Fibroblast of the conjunctiva (primary cell): ENCODE results near the gene TM4SF4.
A peak's percentile ranks its signal among the peaks of the same experiment; 100 is the strongest.

Experiments
- DNase-seq: peaks from one replicate; pipeline ENCODE4 v3.0.0-alpha.2; 2010; ENCODE audit warnings: low read depth

The TM4SF4 gene

DNA sequence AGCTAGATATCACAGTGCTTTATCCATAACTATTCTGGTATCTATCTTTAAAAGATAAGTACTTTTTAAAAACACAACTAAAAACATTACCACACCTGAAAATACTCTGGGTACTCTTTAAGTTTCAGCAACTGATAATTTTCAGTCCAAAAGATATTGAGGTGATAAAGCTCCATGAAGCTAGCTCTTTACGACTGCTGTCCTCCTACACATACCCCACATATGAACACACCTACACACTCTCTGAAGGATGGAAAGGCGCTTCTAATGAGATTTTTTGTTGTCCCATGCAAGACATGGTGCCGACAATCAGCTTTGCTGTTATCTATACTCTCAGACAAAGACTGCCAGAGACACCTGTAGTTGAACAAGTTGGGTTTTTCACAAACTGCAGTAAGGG, 19.1 kb upstream of the TM4SF4 start:
- DNase-seq = no peak

DNA sequence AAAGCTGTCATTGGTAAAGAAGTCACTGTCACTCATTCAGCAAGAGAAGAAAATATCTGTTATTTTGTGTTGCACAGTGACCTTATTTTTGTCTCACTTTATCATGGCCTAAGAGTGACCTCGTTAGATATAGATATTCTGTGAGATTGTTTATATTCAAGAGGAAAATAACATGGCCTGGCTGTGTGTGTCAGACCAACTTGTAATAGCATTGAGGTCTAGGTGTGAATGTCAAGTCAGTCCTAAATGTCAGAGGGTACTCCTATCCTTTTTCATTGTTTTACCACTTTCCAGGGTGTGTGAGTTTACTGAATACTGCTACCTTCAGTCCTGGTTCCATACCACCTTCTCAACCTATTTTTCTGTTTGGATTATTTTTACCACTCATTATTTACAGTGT, 18.5 kb upstream of the TM4SF4 start:
- DNase-seq = no peak

DNA sequence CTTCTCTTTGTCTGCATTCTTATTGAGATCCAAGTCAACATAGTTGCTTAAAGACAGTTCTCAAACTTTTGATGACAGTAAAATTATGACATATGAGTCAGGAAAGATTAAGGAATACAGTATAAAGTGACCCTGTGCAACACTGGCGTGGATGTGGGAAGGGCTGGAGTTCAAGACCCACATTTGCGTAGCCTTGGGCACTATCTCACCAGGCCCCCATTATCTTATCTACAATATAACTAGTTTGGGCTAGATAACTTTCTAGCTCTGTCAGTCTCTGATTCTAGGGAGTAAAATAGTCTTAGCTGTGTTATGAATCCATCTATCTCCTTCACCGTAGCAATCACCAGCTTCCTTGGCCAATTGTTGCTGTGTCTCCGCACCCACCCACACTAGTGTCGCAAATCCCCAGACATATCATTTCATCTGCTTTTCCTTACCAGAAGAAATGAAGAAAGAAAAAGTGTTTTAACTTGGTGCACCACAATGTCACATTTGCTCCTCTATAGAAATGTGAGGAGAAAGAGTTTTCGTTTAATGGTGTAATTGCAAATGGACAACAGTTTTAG, 14.9 kb upstream of the TM4SF4 start:
- no peak for DNase-seq

DNA sequence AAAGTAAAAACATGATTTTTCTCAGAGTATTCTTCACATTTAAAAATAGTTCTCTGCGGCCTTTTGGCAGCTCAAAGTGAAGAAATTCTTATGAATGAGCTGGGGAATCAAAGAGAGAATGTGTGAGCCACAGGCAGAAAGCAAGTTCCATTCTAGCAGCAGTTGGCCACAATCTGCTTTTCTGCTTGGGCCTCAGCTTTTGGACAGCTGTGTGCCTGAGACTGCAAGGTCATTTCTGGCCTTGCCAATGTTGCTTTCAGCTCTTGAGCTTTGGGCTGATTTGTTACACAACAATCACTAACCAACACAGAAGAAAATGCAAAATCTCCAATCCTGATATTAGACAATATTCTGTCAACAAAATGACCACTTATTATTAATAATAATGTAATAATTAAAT, 14.4 kb upstream of the TM4SF4 start:
- no peak for DNase-seq

DNA sequence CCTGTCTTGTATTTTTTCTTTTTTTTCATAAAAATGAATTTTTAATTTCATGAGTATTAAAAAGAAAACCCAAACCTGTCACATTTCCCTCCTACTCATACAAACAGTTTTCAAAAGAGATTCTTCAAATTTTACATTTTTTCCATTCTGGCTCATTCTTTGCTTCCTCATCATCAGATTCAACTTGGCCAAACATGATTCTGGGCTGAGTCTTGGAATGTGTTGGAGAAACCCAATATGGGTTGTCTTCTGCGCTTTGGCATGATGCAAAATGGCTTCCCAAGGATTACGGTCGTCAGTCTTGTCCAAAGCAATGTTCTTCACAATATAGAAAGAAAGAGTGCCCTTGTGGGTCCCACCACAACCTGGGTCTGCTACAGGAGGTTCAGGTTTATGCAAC, 12.4 kb upstream of the TM4SF4 start:
- no peak for DNase-seq

DNA sequence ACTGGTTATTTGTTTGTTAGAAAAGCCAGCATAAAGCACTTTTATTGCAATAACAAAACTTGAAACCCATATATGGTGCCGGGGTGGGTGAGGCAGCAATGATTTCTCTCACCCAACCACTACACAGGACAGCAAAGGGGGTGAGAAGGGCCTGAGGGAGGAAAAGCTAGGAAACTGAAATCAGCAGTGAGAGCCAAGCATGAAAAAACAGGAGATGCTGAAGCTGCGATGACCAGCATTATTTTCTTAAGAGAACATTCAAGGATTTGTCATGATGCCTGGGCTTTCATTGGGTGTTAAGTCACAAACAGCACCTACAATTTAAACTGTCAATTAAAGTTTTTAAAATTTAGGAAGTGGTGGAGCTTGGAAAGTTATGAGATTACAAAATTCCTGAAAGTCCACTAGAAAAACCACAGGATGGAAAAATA, 11.9 kb upstream of the TM4SF4 start:
- DNase-seq = no peak

DNA sequence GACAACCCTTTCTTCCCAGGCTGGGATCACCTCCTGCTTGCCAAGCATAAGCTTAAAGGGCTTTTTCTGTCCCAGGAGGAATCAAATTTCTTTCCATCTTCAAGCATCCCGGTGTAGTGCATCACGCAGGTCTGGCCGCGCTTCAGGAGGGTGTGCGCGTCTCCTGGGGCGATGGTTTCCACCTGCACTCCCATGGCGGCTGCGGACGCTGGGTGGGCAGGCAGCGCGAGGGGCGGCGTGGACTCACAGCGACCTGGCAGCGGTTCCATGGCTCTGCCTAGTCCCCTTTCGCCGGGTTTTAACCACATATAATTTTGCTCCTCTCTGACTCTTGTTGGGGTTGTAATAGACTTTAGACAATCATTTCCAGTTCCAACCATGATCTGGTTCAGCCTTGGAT, 10.6 kb upstream of the TM4SF4 start:
- DNase-seq = no peak

DNA sequence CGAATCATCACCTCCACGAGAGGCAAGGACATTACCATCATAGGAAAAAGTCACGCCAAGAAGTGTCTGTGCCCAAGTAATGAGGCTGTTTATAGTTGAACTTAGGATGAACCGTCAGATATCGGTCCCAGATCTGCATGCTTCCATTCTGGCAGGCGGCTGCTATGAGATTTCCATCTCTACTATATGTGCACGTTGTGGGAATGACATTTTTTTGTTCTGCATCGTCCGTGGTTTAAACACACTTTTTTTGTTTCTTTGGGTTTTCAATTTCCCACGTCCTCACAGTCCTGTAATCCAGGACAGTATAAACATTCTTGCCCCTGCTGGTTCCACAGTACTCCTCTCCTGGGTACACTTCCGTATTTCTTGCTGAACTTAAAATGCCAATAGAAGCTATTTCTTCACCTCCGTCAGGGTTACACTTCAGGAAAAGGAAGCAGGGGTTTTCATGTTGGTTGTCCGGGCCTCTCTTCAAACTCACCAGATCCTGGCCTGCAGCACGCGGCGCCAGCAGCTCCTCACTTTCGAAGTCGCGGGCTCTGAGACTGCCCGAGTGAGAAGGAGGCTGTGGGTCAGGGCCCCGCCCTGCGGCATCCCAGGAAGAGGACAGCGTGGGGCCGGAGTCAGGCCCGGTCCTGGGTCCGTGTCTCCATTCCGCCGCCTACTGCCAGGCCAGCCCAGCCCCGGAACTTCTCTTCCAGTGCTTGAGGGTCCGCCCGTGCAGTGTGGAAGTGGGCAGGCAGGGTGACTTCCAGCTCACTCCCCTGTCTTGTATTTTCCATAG, 9.8 kb upstream of the TM4SF4 start:
- DNase-seq = no peak

DNA sequence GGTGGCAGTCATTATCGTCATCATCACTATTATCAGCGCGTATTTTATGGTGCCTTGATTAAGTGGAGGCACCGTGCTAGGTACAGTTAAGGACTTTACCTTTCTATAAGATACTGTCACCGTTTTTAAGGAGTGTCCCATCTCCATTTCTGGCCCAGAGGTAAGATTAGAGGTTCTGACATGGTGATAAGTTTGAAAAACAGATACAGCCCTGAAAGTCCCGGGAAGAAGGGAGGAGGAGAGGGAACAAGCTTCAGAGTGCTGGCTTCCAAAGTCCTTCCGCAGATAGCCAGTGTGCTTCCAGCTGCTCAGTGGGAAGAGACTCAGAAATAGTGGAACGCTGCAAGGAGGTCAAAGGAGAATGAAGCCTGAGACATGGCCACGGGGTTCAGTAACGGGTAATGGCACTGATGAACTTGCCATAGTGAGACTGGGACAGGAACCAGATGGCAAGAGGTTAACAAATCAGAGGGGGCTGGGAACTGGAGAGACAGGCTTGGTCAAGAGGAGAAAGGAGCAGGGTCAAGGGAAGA, 9.1 kb upstream of the TM4SF4 start:
- no peak for DNase-seq

DNA sequence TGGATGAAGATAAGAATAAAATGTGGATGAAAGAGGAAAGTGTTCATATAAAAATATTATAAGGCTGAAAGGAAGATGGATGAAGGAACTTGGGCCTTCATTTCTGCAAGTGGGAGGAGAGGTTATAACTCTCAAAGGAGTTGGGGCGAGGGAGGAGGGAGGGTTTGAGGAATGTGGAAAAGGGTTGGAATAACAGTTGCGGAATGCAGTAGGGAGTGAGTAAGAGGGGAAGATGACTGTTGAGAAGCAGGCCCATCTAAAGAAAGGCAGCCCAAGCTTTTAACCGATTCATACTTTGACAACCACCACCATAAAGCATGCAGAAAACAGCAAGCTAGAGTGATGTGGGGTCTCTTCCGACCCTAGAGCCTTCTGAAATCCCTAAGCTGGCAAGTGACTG, 8.3 kb upstream of the TM4SF4 start:
- peak; percentile 73 for DNase-seq

DNA sequence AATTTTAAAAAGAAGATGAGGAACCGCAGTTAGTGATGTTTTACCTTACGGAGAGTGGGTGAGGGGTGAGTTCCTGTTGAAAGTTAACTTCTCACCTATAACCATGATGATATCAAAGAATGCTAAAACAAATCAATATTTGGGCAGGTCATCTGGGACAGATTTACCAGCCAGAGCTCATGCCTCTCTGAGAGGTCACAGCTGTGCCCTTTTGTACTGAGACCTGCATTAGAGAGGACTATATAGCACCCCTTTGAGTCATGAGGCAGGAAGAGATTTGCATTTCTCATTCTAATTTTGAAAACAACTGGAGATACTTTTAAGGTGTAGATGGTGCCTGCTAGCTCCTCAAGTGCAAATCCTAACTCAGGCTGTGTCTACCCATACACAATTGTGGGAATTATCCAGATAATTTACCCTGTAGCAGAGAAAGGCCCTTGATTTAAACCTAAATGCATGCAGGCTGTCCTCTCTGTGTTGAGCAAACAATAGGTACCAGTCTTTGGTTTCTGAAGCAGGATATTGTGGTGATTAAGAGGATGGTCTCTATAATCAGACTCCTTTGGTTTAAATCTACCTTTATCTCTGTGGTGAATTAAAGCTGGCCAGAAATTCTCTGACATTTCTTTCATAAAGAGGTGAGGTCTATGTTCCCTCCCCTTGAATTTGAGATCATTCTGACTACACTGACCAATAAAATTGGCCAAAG, 5.8 kb upstream of the TM4SF4 start:
- no peak for DNase-seq

DNA sequence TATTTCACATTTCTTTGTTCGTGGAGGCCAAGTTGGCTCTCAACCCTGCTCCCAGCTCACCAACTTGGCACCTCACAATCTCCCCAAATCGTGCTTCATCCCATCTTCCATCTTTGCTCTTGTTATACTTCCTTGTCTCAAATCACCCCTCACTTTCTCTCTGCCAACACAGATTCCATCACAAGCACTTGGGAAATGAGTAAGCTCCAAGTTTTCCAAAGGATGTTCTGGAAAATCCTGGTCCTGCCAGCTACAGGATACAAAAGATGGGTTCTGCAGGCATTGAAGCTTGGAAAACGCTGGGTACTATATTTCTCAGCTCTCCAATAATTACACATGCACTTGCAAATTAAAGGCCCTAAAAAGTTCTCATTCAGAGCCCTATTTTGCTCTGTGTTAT, 4.1 kb upstream of the TM4SF4 start:
- DNase-seq = no peak

DNA sequence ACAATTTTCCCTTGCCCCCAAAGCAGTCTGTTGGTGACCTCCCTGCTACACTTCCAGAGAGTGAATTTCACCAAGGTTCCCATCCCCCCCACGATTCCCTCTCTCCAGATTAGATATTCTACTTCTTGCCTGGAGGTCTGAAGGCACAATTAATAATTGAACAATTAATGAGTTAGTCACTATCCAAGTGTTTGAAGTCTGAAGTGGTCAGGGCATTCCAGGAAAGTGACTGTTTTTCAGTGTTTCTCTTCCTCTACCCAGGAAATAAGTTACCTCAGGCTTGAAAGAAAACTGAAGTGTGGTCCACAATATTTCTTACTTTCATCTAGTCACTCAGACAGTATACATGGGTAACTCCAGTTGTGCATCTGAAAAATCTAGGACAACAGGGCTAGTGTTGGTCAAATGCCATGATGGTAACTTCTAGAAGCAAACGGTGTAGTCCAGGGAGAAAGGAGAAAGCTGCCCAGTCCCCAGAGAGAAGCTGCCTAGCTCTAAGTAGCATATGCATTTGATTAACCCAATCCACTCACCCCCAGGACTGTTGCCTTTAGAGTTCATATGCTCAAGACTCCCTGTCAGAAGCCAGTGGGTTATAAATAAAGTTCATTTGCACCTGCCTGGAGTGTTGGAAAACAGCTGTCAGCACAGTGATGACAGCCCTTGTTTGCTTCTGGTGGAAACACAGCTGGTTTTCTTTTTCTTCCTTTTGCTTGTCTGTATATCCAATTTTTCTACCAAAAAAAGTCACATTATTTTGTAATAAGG, 2.3 kb upstream of the TM4SF4 start:
- no peak for DNase-seq

DNA sequence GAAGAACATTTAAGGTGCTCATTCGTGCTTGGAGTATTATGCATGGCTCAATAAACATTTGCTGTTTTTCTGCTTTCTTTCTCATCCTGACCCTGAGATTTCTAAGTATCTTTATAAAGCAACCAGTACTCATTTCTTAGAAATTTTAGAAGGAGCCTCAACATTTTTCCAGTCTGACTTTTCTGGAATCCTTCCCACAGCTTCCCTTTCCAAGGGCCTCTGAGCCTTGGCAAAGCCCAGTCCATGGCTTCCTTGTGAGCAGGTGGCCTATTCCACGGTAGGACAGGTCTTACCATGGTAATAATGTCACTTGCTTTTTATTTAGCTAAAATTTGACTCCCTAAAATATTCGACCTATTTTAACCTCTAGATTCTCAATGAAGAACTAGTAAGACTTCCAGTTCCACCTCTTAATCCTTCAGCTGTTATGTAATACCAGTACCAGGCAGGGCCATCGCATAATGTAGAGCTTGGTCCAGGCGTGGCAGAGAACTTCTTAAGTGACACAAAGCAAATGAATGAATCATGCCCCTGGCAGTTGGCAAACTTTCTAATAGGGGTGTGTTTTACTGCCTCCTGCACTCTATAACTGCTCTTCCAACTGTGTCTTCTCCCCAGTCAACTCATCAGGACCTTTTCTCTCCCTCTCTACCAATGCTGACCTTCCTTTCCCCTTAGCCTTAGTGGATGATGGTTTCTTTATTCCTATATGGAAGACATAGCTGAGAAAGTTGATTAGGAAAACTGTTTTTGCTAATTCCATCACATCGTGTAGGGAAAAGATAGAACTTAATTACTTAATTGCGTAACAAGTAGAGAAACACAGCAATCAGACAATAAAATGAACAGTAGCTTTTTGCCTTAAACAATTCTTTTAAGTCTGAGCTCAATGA, 894 bp upstream of the TM4SF4 start:
- DNase-seq = peak; percentile 66

DNA sequence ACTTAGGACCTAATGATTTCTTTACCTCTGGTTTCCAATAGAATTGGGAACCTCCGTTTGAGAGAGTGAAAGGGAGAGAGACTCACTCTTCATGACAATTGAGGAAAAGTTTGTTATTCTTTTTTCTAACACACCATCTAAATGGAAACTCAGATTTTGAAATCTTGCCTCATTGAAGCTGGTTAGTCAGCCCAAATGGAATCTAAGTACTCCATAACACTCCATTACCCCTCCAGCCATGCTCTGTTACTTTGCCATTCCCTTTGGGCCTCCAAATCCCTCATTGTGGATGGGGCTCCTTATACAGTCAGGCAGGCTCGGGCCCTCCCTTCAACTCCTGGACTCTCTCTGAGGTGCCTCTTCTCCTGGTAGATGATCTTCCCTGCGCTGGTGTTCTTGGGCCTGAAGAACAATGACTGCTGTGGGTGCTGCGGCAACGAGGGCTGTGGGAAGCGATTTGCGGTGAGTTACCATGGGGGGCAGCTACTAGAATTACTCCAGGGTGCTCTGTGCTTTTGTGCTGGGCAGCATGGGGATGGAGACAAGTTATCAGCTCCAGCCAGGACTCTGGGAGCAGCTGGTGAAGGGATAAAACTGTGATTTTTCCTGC, 1.1 kb downstream of the TM4SF4 start:
- DNase-seq = no peak

DNA sequence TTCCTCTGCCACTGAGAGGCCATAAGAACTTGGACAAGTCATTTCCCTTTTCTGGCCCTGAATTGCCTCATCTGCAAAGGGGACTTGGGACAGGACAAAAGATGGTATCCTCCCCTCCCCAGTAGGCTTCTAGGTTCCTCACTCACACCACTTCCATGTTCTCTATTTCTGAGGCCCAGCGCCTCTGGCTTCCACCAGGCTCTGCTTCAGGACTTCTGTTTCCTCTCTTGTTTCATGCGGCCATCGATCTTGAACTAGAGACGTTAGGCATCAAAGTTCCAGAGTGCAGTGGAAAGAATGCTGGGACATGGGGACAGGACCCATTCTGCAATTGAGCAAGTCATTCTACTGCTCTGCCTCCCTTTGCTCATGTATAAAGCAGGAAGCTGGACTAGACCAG, 1.7 kb downstream of the TM4SF4 start:
- no peak for DNase-seq

DNA sequence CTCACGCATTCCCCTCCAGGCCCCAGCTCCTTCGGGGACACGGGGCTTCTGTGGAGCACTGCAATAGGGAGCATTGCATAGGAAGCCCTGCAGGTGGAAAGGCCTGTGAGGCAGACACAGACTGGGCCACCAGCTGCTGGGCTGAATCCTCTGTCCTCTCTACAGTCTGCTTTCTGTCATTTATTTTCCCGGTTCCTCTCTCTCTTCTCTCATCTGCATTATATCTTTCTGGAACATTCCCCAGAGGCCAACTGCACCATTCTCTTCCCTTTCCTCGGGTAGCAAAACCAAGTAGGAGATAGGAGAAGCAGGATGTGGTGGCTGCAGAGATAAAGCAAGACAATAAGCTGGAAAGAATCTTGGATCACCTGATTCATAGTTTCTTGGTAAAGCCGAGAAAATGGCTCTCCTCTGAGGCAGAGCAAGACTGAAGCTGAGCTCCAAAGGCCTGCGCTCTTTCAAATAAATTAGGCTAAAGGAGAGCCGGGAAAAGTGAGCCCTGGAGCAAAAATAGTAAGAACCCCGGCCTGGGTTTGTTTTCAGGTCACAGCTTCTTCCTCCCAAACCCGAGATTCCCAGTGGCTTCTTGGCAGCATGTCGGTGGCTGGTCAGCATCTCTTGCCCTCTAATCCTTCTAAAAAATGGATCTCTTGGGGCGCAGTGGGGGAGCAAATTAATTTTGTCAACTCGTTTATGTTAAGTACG, 5.3 kb downstream of the TM4SF4 start:
- DNase-seq = no peak

DNA sequence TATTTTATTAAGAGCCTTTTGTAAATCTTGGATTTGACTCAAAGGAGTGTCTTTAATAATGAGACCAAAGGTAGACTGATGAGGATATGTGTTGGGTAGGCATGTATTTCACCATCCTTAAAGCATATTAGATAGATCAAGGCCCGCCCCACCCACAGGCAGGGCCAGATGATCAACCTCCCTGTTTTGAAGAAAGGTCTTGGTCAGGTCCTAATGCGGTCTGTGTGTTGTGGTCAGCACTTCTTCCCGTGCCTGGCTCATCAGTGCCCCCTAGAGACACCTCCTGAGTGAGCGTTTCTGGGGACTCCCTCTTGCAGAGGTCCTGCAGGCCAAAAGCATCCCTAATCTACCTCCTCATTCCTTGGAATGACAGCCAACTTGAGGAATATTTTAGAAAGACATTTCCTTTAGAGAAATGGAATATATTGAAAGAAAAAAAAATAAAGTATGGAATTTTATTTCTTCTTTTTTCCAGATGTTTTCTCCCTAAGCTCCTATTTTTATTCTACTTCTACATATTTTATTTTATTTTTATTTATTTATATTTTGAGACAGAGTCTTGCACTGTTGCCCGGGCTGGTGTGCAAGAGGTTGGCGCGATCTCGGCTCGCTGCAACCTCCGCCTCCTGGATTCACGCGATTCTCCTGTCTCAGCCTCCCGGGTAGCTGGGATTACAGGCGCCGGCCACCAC, 6.0 kb downstream of the TM4SF4 start:
- peak; percentile 88 for DNase-seq

DNA sequence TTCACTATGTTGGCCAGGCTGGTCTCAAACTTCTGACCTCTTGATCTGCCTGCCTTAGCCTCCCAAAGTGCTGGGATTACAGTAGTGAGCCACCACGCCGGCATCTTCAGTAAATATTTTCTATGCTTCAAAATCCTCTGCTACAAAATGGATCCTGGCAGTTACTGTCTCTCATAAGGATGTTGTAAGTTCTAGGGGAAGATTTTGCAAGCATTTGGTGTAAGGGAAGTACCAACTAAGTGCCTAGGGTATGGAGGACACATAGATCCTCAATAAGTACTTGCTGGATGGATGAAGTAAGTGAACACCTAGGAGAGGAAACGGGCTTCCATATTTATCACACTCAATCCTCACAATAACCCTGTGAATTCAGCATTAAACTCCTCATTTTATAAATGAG, 6.6 kb downstream of the TM4SF4 start:
- no peak for DNase-seq

DNA sequence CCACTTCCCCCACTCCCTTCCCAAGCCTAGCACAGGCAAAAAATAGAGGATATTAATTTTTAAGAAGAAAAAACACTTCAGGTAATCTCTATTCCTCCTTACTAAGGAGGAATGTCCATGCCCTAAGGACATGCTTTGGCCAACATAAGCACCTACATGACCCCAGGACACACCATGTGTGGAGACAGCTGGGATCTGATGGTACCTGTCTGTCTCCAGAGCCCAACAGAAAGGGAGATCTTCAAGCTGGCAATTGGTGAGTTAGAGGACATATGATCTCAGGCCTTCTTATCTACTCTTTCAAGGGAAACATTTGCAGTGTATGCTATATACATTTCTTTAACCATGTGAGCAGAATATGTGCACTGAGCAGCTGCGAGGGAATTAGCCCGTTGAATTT, 7.0 kb downstream of the TM4SF4 start:
- no peak for DNase-seq
